T-helper 2 cell treated with Interferon-gamma antibody and Interleukin-4, amounts not matched to agents 5 μg/mL and 100 μg/mL, for 36 hours (primary cell): ENCODE results near the gene RAMP3.

ENCODE experiments used
- DNase-seq: peaks from one replicate; pipeline ENCODE4 v3.0.0; 2021; ENCODE audit warnings: low spot score
- H3K27ac Mint-ChIP-seq: one replicate; pipeline ENCODE4 v1.8.0; 2021; ENCODE audit warnings: mild to moderate bottlenecking, mixed read lengths
- H3K27me3 Mint-ChIP-seq: one replicate; pipeline ENCODE4 v1.8.0; 2021; ENCODE audit warnings: low read depth, mixed read lengths
- H3K36me3 Mint-ChIP-seq: one replicate; pipeline ENCODE4 v1.8.0; 2021; ENCODE audit warnings: low read depth, mixed read lengths
- H3K4me1 Mint-ChIP-seq: one replicate; pipeline ENCODE4 v1.8.0; 2021; ENCODE audit warnings: low read depth, mixed read lengths
- H3K4me3 Mint-ChIP-seq: one replicate; pipeline ENCODE4 v1.8.0; 2022; ENCODE audit warnings: mild to moderate bottlenecking, moderate library complexity, mixed read lengths
- H3K9me3 Mint-ChIP-seq: one replicate; pipeline ENCODE4 v1.8.0; 2021; ENCODE audit warnings: mixed read lengths

RAMP3 gene

DNA sequence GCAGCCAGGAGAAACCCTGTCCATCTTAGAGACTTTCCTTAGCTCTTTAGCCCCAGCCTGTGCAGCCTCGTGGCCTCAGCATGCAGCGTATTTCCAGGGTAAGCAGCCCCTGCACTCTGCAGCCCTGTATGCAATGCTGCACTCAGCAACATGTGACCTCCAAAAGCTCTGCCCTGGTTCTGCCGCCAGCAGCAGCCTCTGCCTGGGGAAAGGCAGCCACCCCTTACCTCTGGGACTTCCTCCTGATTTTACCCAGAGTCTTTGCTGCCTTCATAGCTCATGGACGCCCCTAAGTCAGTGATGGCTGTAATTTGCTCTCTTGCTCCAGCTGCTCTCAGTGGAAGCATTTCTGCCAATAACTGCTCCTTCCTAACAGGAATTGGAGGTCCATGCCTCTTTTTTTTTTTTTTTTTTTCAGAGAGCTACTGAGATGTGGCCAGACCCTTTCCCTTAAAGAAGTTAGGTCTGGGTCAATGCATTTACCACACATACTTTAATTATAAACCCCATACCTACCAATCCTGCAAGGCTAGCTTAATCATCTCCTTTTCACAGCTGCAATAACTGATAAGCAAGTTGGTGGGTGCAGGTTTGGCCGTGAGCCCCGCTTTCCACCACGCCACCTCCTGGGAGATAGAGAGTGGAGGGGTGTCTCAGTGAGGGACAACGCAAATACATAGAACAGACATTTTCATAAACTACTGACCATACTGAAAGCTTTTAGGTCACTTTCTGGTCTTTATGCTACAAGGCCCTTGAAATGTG is 71.7 kb downstream of the RAMP3 start:
- Mint-ChIP-seq H3K36me3 (no peaks in the 10 kb centered on the region), H3K27ac (no peak overlapping the region), H3K4me1 (peaks cover 8% of the 10 kb centered on the region), H3K9me3 (no peaks in the 10 kb centered on the region), H3K4me3 (no peak overlapping the region), H3K27me3 (peaks cover 16% of the 10 kb centered on the region)
- DNase-seq = no peak

DNA sequence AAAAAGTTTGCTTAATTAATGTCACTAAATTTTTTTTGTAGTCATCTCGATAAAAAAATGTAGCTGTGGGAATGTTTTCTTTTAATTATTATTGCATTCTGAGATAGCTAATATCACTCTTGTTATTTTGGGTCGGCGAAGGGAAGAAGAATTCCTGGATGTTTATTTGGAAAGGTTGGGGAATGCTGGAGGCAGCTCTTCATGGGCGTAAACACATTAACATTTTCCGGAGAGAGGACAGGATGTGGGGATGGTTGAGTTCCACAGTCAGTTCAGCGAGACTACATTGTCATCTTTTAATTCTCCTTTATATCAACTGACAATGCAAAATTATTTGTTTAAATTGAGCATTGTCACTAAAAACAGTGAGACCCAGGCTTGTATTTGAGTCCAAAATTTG is 72.5 kb downstream of the RAMP3 start:
- Mint-ChIP-seq H3K36me3 (no peaks in the 10 kb centered on the region), H3K4me3 (no peak overlapping the region), H3K27me3 (peaks cover 17% of the 10 kb centered on the region), H3K9me3 (no peaks in the 10 kb centered on the region), H3K4me1 (peaks cover 8% of the 10 kb centered on the region), H3K27ac (no peak overlapping the region)
- DNase-seq = no peak

DNA sequence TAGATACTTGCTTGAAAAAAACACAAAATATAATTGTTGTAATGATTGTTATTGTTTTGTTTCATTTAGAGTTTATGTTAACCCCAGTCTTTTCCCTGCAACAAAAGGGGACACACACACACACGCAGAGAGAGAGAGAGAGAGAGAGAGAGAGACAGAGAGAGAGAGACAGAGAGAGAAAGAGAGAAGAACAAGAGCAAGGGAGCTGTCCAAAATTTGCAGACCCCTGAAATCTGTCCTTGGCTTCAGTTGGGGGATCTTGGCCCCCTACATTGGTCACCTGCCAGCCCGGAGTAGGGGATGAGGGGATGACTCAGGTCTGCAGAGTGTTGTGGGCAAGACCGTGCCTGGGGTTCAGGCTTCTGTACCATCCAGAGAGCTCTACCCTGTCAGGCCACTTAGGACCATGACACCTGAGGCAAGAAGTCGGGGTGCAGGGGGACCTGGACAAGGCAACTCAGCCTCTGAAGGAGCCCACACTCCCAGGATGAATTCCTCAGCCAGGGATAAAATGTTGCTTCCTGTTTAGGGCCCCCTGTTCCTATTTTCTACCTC is 73.1 kb downstream of the RAMP3 start:
- no peaks in the 10 kb centered on the region for H3K36me3 Mint-ChIP-seq
- no peaks in the 10 kb centered on the region for H3K9me3 Mint-ChIP-seq
- peaks cover 8% of the 10 kb centered on the region for H3K4me1 Mint-ChIP-seq

GRCh38 chr7:45233249-45233775 is 75.7 kb downstream of the RAMP3 start:
- Mint-ChIP-seq H3K4me1 (peaks cover 8% of the 10 kb centered on the region), H3K36me3 (no peaks in the 10 kb centered on the region), H3K27me3 (peaks cover 22% of the 10 kb centered on the region), H3K4me3 (no peak overlapping the region), H3K9me3 (no peaks in the 10 kb centered on the region), H3K27ac (no peak overlapping the region)
- DNase-seq = no peak

More for the DNA sequence above, 73.1 kb downstream of the RAMP3 start:
- H3K4me3 Mint-ChIP-seq = no peak overlapping the region
- peaks cover 19% of the 10 kb centered on the region for H3K27me3 Mint-ChIP-seq
- no peak overlapping the region for H3K27ac Mint-ChIP-seq
- no peak for DNase-seq
